MM.1S (cell line): ENCODE results near the gene LARGE1.

Source experiments
- DNase-seq: peaks from one replicate; pipeline ENCODE4 v3.0.0-alpha.2; 2015
- H2AFZ ChIP-seq: fragments of 300-600 bp; sonication (generic); 2 replicates; pipeline ENCODE4 v1.6.0; 2016; ENCODE audit warnings: antibody characterized with exemption, low read length
- H3F3A ChIP-seq: fragments of 300-600 bp; sonication (generic); 2 replicates; pipeline ENCODE4 v1.6.1; 2016; ENCODE audit warnings: mild to moderate bottlenecking, antibody characterized with exemption, low read length, moderate library complexity, mixed read lengths; ENCODE audit not compliant: insufficient read depth
- H3K27ac ChIP-seq: fragments of 300-600 bp; sonication (generic); 2 replicates; pipeline ENCODE4 v1.5.1; 2016; ENCODE audit warnings: mild to moderate bottlenecking, low read length
- H3K27me3 ChIP-seq: fragments of 300-600 bp; sonication (generic); replicated peaks from 2 replicates; pipeline ENCODE4 v1.6.0; 2016; ENCODE audit warnings: low read length; ENCODE audit not compliant: insufficient read depth
- H3K36me3 ChIP-seq: fragments of 300-600 bp; sonication (generic); replicated peaks from 2 replicates; pipeline ENCODE4 v1.6.1; 2016; ENCODE audit warnings: mild to moderate bottlenecking, low read length, mixed read lengths; ENCODE audit not compliant: insufficient read depth
- H3K4me1 ChIP-seq: fragments of 300-600 bp; sonication (generic); 2 replicates; pipeline ENCODE4 v1.6.1; 2016; ENCODE audit warnings: low read length, mixed read lengths
- H3K4me2 ChIP-seq: fragments of 300-600 bp; sonication (generic); 2 replicates; pipeline ENCODE4 v1.6.0; 2016; ENCODE audit warnings: low read depth, low read length
- H3K4me3 ChIP-seq: fragments of 300-600 bp; sonication (generic); 2 replicates; pipeline ENCODE4 v1.5.1; 2016; ENCODE audit warnings: low read length, mixed read lengths
- H3K79me2 ChIP-seq: fragments of 300-600 bp; sonication (generic); 2 replicates; pipeline ENCODE4 v1.6.1; 2016; ENCODE audit warnings: mixed run types, low read length, mixed read lengths
- H3K9ac ChIP-seq: fragments of 300-600 bp; sonication (generic); 2 replicates; pipeline ENCODE4 v1.6.1; 2016; ENCODE audit warnings: low read length, mixed read lengths
- H3K9me2 ChIP-seq: fragments of 300-600 bp; sonication (generic); replicated peaks from 2 replicates; pipeline ENCODE4 v1.6.1; 2016; ENCODE audit warnings: mild to moderate bottlenecking, low read length, mixed read lengths; ENCODE audit not compliant: insufficient read depth
- H3K9me3 ChIP-seq: fragments of 300-600 bp; sonication (generic); replicated peaks from 2 replicates; pipeline ENCODE4 v1.6.1; 2016; ENCODE audit warnings: mild to moderate bottlenecking, low read length, mixed read lengths; ENCODE audit not compliant: insufficient read depth
- H4K20me1 ChIP-seq: fragments of 300-600 bp; sonication (generic); 2 replicates; pipeline ENCODE4 v1.6.1; 2016; ENCODE audit warnings: mild to moderate bottlenecking, low read length, moderate library complexity, mixed read lengths; ENCODE audit not compliant: insufficient read depth
- EZH2 ChIP-seq: fragments of 300-600 bp; sonication (generic); optimal IDR thresholded peaks from 2 replicates; pipeline ENCODE3; 2017; ENCODE audit warnings: low read depth, mild to moderate bottlenecking, antibody characterized with exemption, low read length, mixed read lengths
- EZH2phosphoT487 ChIP-seq: fragments of 300-600 bp; sonication (generic); IDR thresholded peaks from 2 replicates; pipeline ENCODE4 v1.6.1; 2018; ENCODE audit warnings: antibody characterized with exemption, low read length
- TF ChIP-seq, protein P1 (sequence below): fragments of 300-600 bp; sonication (generic); IDR thresholded peaks from 2 replicates; pipeline ENCODE4 v1.5.1; 2016; ENCODE audit warnings: antibody characterized with exemption, low read length, mixed read lengths

LARGE1 gene

GRCh38 chr22:33421859-33422258 lies 498.4 kb downstream of the LARGE1 start:
- Histone ChIP-seq H3F3A (no peaks in the 10 kb centered on the region), H2AFZ (no peak overlapping the region), H3K4me3 (no peak overlapping the region), H3K4me1 (no peaks in the 10 kb centered on the region), H3K27ac (no peak overlapping the region), H3K27me3 (no peaks in the 10 kb centered on the region), H3K4me2 (no peak overlapping the region), H3K9me3 (no peaks in the 10 kb centered on the region), H3K79me2 (no peaks in the 10 kb centered on the region), H3K9me2 (no peaks in the 10 kb centered on the region), H3K36me3 (no peaks in the 10 kb centered on the region), H4K20me1 (no peaks in the 10 kb centered on the region), H3K9ac (no peak overlapping the region)
- TF ChIP-seq, protein P1, sequence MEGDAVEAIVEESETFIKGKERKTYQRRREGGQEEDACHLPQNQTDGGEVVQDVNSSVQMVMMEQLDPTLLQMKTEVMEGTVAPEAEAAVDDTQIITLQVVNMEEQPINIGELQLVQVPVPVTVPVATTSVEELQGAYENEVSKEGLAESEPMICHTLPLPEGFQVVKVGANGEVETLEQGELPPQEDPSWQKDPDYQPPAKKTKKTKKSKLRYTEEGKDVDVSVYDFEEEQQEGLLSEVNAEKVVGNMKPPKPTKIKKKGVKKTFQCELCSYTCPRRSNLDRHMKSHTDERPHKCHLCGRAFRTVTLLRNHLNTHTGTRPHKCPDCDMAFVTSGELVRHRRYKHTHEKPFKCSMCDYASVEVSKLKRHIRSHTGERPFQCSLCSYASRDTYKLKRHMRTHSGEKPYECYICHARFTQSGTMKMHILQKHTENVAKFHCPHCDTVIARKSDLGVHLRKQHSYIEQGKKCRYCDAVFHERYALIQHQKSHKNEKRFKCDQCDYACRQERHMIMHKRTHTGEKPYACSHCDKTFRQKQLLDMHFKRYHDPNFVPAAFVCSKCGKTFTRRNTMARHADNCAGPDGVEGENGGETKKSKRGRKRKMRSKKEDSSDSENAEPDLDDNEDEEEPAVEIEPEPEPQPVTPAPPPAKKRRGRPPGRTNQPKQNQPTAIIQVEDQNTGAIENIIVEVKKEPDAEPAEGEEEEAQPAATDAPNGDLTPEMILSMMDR = no peak
- TF ChIP-seq EZH2 (no peak), EZH2phosphoT487 (no peak)
- no peak for DNase-seq

GRCh38 chr22:33418484-33418883 lies 501.8 kb downstream of the LARGE1 start:
- H2AFZ ChIP-seq = no peak overlapping the region

DNA sequence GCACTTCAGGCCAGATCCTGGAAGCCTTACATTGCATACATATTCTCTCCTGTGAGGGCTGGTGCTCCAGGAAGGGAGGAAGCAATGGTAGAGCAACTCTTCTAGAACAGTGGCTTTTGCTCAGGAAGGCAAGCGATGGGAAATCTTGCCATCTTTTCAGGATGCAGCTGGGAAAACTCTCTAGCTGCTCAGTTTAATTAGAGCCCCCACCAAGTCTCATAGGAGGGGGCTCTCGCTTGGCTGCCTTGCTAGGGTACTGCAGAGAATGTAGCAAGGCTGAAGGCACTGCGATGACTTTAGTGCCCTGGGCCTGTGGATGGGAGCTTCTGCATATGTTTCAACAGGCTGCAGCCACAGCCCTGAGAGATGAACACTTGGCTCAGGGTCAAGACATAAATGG lies 504.9 kb downstream of the LARGE1 start:
- no peak overlapping the region for H3K9ac ChIP-seq
- H3F3A ChIP-seq = no peaks in the 10 kb centered on the region
- H3K79me2 ChIP-seq = no peaks in the 10 kb centered on the region
- H3K36me3 ChIP-seq = no peaks in the 10 kb centered on the region
- no peaks in the 10 kb centered on the region for H3K4me1 ChIP-seq
- no peak for TF ChIP-seq EZH2phosphoT487
- no peak overlapping the region for H3K27ac ChIP-seq
- H4K20me1 ChIP-seq = no peaks in the 10 kb centered on the region
- H2AFZ ChIP-seq = no peak overlapping the region
- no peaks in the 10 kb centered on the region for H3K9me3 ChIP-seq
- no peak overlapping the region for H3K4me2 ChIP-seq
- no peak for DNase-seq
- no peaks in the 10 kb centered on the region for H3K27me3 ChIP-seq
- H3K4me3 ChIP-seq = no peak overlapping the region
- H3K9me2 ChIP-seq = no peaks in the 10 kb centered on the region

More at GRCh38 chr22:33418484-33418883, 501.8 kb downstream of the LARGE1 start:
- H3K9me3 ChIP-seq = no peaks in the 10 kb centered on the region
- H3K4me1 ChIP-seq = no peaks in the 10 kb centered on the region
- H3F3A ChIP-seq = no peaks in the 10 kb centered on the region
- no peaks in the 10 kb centered on the region for H3K79me2 ChIP-seq
- H3K27me3 ChIP-seq = no peaks in the 10 kb centered on the region
- DNase-seq = no peak
- no peaks in the 10 kb centered on the region for H4K20me1 ChIP-seq
- H3K4me2 ChIP-seq = no peak overlapping the region
- H3K36me3 ChIP-seq = no peaks in the 10 kb centered on the region
- H3K9me2 ChIP-seq = no peaks in the 10 kb centered on the region
- H3K27ac ChIP-seq = no peak overlapping the region
- H3K4me3 ChIP-seq = no peak overlapping the region
- H3K9ac ChIP-seq = no peak overlapping the region
- TF ChIP-seq EZH2 (no peak), EZH2phosphoT487 (no peak)
- TF ChIP-seq, protein P1 = no peak

- H3K27ac ChIP-seq = no peak overlapping the region
- H3K9me3 ChIP-seq = no peaks in the 10 kb centered on the region
- no peak for TF ChIP-seq EZH2phosphoT487
- TF ChIP-seq, protein P1 = no peak
- TF ChIP-seq EZH2 = no peak
- no peaks in the 10 kb centered on the region for H3K36me3 ChIP-seq
- no peaks in the 10 kb centered on the region for H3F3A ChIP-seq
- no peak overlapping the region for H3K9ac ChIP-seq
- H3K27me3 ChIP-seq = no peaks in the 10 kb centered on the region
- H3K4me2 ChIP-seq = no peak overlapping the region
- H4K20me1 ChIP-seq = no peaks in the 10 kb centered on the region
- no peak overlapping the region for H3K4me3 ChIP-seq
- no peaks in the 10 kb centered on the region for H3K4me1 ChIP-seq
- no peaks in the 10 kb centered on the region for H3K9me2 ChIP-seq
- H3K79me2 ChIP-seq = no peaks in the 10 kb centered on the region
- no peak overlapping the region for H2AFZ ChIP-seq
- DNase-seq = no peak
Observed at GRCh38 chr22:33409079-33409478, 511.2 kb downstream of the LARGE1 start.
